Measurements from ENCODE around the gene PRKG1.

PRKG1 gene

GRCh38 chr10:51074238-51075028, at the start of gene PRKG1:
TSS of gene PRKG1 (plus strand) at chr10:51074487.
- DNase-seq, result no peak

- DNase-seq, result no peak
These were observed 45.9 kb upstream of the PRKG1 start for GRCh38 chr10:51028420-51028819.

- no peak for DNase-seq
These were observed 45.1 kb upstream of the PRKG1 start for GRCh38 chr10:51029172-51029641.

GRCh38 chr10:51030480-51030879, 43.8 kb upstream of the PRKG1 start:
- no peak for DNase-seq

GRCh38 chr10:51031950-51032349, 42.3 kb upstream of the PRKG1 start:
- no peak for DNase-seq

GRCh38 chr10:51034769-51035168, 39.5 kb upstream of the PRKG1 start:
- no peak for DNase-seq

GRCh38 chr10:51035344-51035743, 38.9 kb upstream of the PRKG1 start:
- DNase-seq, result no peak

GRCh38 chr10:51045871-51046270, 28.4 kb upstream of the PRKG1 start:
- no peak for DNase-seq

- DNase-seq, result no peak
These were observed 27.6 kb upstream of the PRKG1 start for GRCh38 chr10:51046654-51047053.

GRCh38 chr10:51047857-51048256, 26.4 kb upstream of the PRKG1 start:
- no peak for DNase-seq

- DNase-seq, result no peak
These were observed 25.5 kb upstream of the PRKG1 start for GRCh38 chr10:51048792-51049191.

- no peak for DNase-seq
These were observed 22.1 kb upstream of the PRKG1 start for GRCh38 chr10:51052163-51052562.

- DNase-seq, result no peak
These were observed 16.4 kb upstream of the PRKG1 start for GRCh38 chr10:51057925-51058324.

- DNase-seq, result no peak
These were observed 11.1 kb upstream of the PRKG1 start for GRCh38 chr10:51063166-51063565.

- DNase-seq, result no peak
These were observed 10.4 kb upstream of the PRKG1 start for GRCh38 chr10:51063659-51064535.

GRCh38 chr10:51066231-51066630, 8.1 kb upstream of the PRKG1 start:
- DNase-seq, result no peak

- DNase-seq, result no peak
These were observed 2.1 kb upstream of the PRKG1 start for GRCh38 chr10:51072210-51072609.

GRCh38 chr10:51072921-51073434, 1.3 kb upstream of the PRKG1 start:
- DNase-seq, result no peak

- no peak for DNase-seq
These were observed 642 bp upstream of the PRKG1 start for GRCh38 chr10:51073453-51074237.

GRCh38 chr10:51075043-51075872, 971 bp downstream of the PRKG1 start:
- no peak for DNase-seq

GRCh38 chr10:51075873-51076229, 1.6 kb downstream of the PRKG1 start:
- DNase-seq, result no peak

- DNase-seq, result no peak
These were observed 2.1 kb downstream of the PRKG1 start for GRCh38 chr10:51076299-51076841.

Data from NCI-H2081 treated with DMSO at 0.1 percent for 48 hours (cell line).